Left ventricle myocardium inferior (tissue), 1 donor: Measurements from ENCODE around the gene OPA3. TPM values are rescaled to one million over a fixed set of nuclear protein-coding genes. Genes with fewer than 3 reads are reported as not detected.
"Not testable (repeated sequence)": the region's sequence is repeated elsewhere in the genome, so short reads cannot be mapped to it uniquely, and the experiment has no call there.

Source experiments
- DNase-seq: peaks from one replicate; pipeline ENCODE4 v3.0.0-alpha.2; 2020
- H3K27ac ChIP-seq: fragments of 200-600 bp; replicated peaks from 2 replicates; pipeline ENCODE4 v1.8.0; 2021
- H3K27me3 ChIP-seq: fragments of 200-600 bp; 2 replicates; pipeline ENCODE4 v1.8.0; 2021; ENCODE audit warnings: low read depth
- H3K36me3 ChIP-seq: fragments of 200-600 bp; 2 replicates; pipeline ENCODE4 v1.8.0; 2021
- H3K4me1 ChIP-seq: fragments of 200-600 bp; 2 replicates; pipeline ENCODE4 v1.8.0; 2021
- H3K4me3 ChIP-seq: fragments of 200-600 bp; 2 replicates; pipeline ENCODE4 v1.8.0; 2021; ENCODE audit warnings: mild to moderate bottlenecking, moderate library complexity
- H3K9me3 ChIP-seq: fragments of 200-600 bp; replicated peaks from 2 replicates; pipeline ENCODE4 v1.8.0; 2021
- CTCF ChIP-seq: fragments of 200-600 bp; IDR thresholded peaks from 2 replicates; pipeline ENCODE4 v1.8.0; 2021; ENCODE audit warnings: antibody characterized with exemption, mild to moderate bottlenecking, borderline replicate concordance
- intact Hi-C: fragments of 100-400 bp; cut with micrococcal nuclease; formaldehyde crosslinking; loops from one replicate; pipeline ENCODE4 v1.11.0; 2022
- total RNA-seq: library from RNA; stranded (reverse); fragmentation: NEBNext Ultra II Directional; extraction: Animal tissue kit (Norgen Biotek cat#: 25700); gene quantifications from one replicate; pipeline ENCODE4 v1.2.1, GENCODE V29; 2021
- donor health status: DM: no; HTN: yes; CAD: no; lungs with severe emphysema.

Gene OPA3
- total RNA-seq, 1 donor from 2014 or later = 25.3 TPM

- H3K9me3 ChIP-seq = no peaks in the 10 kb centered on the region
- H3K4me1 ChIP-seq = no peaks in the 10 kb centered on the region
- no peak overlapping the region for H3K4me3 ChIP-seq
- no peaks in the 10 kb centered on the region for H3K27me3 ChIP-seq
- no peak for DNase-seq
- peaks cover 81% of the 10 kb centered on the region for H3K36me3 ChIP-seq
- TF ChIP-seq CTCF = no peak
- no peak overlapping the region for H3K27ac ChIP-seq
- intact Hi-C loops = no loop called here
Measured at GRCh38 chr19:45623984-45624383, 39.4 kb upstream of the OPA3 start.

GRCh38 chr19:45621976-45622503 is 37.4 kb upstream of the OPA3 start:
- Histone ChIP-seq H3K27ac (no peak overlapping the region), H3K36me3 (peaks cover 72% of the 10 kb centered on the region), H3K4me3 (no peak overlapping the region), H3K27me3 (no peaks in the 10 kb centered on the region), H3K4me1 (no peaks in the 10 kb centered on the region), H3K9me3 (no peaks in the 10 kb centered on the region)
- intact Hi-C loops = no loop called here
- no peak for DNase-seq
- no peak for TF ChIP-seq CTCF

GRCh38 chr19:45621389-45621788 is 36.8 kb upstream of the OPA3 start:
- H3K9me3 ChIP-seq = no peaks in the 10 kb centered on the region
- intact Hi-C loops = no loop called here
- H3K36me3 ChIP-seq = peaks cover 66% of the 10 kb centered on the region
- H3K27ac ChIP-seq = no peak overlapping the region
- no peaks in the 10 kb centered on the region for H3K27me3 ChIP-seq
- no peaks in the 10 kb centered on the region for H3K4me1 ChIP-seq
- no peak for TF ChIP-seq CTCF
- H3K4me3 ChIP-seq = no peak overlapping the region
- no peak for DNase-seq

- no peaks in the 10 kb centered on the region for H3K27me3 ChIP-seq
- peaks cover 19% of the 10 kb centered on the region for H3K4me1 ChIP-seq
- no peak overlapping the region for H3K4me3 ChIP-seq
- H3K9me3 ChIP-seq = no peaks in the 10 kb centered on the region
- no peak for TF ChIP-seq CTCF
- DNase-seq = no peak
- peaks cover 62% of the 10 kb centered on the region for H3K36me3 ChIP-seq
- no peak overlapping the region for H3K27ac ChIP-seq
- intact Hi-C loops = no loop called here
Measured at GRCh38 chr19:45616704-45617017, 32.1 kb upstream of the OPA3 start.

- Histone ChIP-seq H3K4me3 (peak overlapping the region; percentile 17), H3K27ac (peak overlapping the region; percentile 63), H3K9me3 (no peaks in the 10 kb centered on the region), H3K36me3 (peaks cover 63% of the 10 kb centered on the region), H3K4me1 (peaks cover 19% of the 10 kb centered on the region), H3K27me3 (no peaks in the 10 kb centered on the region)
- TF ChIP-seq CTCF = no peak
- intact Hi-C loops = no loop called here
- peak; percentile 70 for DNase-seq
Measured at GRCh38 chr19:45615795-45616703, 31.4 kb upstream of the OPA3 start.

GRCh38 chr19:45615056-45615455 is 30.5 kb upstream of the OPA3 start:
- H3K36me3 ChIP-seq = peaks cover 66% of the 10 kb centered on the region

More at GRCh38 chr19:45615056-45615455, 30.5 kb upstream of the OPA3 start:
- H3K9me3 ChIP-seq, intact Hi-C loops, H3K27me3 ChIP-seq, H3K4me3 ChIP-seq, DNase-seq: not testable (repeated sequence)
- peaks cover 19% of the 10 kb centered on the region for H3K4me1 ChIP-seq
- peak overlapping the region; percentile 63 for H3K27ac ChIP-seq
